ENCODE measurements around the gene XRCC4.

DNA sequence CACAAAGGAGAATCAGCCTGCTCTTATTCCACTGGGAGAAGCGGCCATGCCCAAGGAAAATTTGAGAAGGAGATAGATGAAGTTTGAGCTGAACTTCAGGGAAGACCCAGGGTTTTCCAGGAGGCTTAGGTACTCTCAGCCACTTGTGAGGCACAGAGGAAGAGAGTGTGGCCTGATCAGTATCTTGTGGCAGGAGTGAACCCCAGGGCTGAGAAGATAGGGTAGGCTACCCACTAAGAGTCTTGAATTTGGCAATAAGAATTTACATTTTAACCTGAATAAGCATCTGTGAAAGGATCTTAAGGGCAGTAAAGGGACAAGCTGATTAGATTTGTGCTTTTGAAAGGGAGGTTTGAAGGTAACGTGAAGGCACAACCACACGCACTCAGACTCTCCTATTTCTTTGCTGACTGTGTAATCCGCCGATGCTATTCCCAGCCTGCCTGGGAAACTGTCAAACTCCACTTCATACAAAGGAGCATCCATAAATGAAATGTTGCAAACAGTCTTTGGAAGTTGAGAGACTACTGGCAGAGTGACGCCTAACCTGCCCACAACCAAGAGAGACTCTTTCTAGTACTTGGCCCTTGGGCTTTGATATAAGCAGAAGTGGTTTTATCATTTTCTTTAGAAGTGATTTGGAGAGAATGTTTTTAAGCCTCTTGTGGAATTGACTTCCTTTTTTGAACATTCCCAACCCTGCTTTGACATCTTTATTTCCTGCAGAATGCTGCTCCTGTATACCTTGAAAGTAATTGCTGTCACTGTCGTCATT is 286.0 kb downstream of the XRCC4 start:
- TF ChIP-seq POLR2A (IDR thresholded peaks at IDR 0.05) (no peak), EP300 (IDR thresholded peaks at IDR 0.05) (no peak)
- TF ChIP-seq, protein P1, sequence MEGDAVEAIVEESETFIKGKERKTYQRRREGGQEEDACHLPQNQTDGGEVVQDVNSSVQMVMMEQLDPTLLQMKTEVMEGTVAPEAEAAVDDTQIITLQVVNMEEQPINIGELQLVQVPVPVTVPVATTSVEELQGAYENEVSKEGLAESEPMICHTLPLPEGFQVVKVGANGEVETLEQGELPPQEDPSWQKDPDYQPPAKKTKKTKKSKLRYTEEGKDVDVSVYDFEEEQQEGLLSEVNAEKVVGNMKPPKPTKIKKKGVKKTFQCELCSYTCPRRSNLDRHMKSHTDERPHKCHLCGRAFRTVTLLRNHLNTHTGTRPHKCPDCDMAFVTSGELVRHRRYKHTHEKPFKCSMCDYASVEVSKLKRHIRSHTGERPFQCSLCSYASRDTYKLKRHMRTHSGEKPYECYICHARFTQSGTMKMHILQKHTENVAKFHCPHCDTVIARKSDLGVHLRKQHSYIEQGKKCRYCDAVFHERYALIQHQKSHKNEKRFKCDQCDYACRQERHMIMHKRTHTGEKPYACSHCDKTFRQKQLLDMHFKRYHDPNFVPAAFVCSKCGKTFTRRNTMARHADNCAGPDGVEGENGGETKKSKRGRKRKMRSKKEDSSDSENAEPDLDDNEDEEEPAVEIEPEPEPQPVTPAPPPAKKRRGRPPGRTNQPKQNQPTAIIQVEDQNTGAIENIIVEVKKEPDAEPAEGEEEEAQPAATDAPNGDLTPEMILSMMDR (IDR thresholded peaks at IDR 0.05) = no peak
